Lower leg skin (tissue), 3 donors: Measurements from ENCODE around the gene SLC43A3.

ENCODE experiments used
- CTCF ChIP-seq, 3 donors: fragments of 450-650 bp; IDR thresholded peaks; one replicate each; pipeline ENCODE4 v1.5.1; 2016; ENCODE audit warnings: antibody characterized with exemption in 3 of 3, mild to moderate bottlenecking in 3 of 3, moderate library complexity in 2 of 3
- POLR2A ChIP-seq, 2 donors: fragments of 450-650 bp; IDR thresholded peaks; one replicate each; pipeline ENCODE4 v1.6.1; 2016 to 2017; ENCODE audit warnings: antibody characterized with exemption in 2 of 2, mild to moderate bottlenecking in 1 of 2, moderate library complexity in 1 of 2

- TF ChIP-seq CTCF (IDR thresholded peaks at IDR 0.05) = no peak
- TF ChIP-seq POLR2A (IDR thresholded peaks at IDR 0.05) = no peak
These were observed 17.4 kb downstream of the SLC43A3 start for GRCh38 chr11:57409321-57410100.
